Esophagus muscularis mucosa (tissue), 3 donors: ENCODE data around the gene OSBPL9.

Experiments used
- POLR2AphosphoS5 ChIP-seq, 2 donors: sonication (generic); formaldehyde crosslinking; IDR thresholded peaks; one replicate each; pipeline ENCODE4 v1.6.1; 2017; ENCODE audit warnings: antibody characterized with exemption in 2 of 2
- TF ChIP-seq, protein P1 (sequence below), 3 experiments: fragments of 200-600 bp in 2 of 3; fragments of 450-650 bp in 1 of 3; sonication (generic) in 2 of 3; IDR thresholded peaks; one replicate each; pipeline ENCODE4 v1.5.1; 2017 to 2019; ENCODE audit warnings: antibody characterized with exemption in 3 of 3, mild to moderate bottlenecking in 2 of 3, moderate library complexity in 1 of 3

DNA sequence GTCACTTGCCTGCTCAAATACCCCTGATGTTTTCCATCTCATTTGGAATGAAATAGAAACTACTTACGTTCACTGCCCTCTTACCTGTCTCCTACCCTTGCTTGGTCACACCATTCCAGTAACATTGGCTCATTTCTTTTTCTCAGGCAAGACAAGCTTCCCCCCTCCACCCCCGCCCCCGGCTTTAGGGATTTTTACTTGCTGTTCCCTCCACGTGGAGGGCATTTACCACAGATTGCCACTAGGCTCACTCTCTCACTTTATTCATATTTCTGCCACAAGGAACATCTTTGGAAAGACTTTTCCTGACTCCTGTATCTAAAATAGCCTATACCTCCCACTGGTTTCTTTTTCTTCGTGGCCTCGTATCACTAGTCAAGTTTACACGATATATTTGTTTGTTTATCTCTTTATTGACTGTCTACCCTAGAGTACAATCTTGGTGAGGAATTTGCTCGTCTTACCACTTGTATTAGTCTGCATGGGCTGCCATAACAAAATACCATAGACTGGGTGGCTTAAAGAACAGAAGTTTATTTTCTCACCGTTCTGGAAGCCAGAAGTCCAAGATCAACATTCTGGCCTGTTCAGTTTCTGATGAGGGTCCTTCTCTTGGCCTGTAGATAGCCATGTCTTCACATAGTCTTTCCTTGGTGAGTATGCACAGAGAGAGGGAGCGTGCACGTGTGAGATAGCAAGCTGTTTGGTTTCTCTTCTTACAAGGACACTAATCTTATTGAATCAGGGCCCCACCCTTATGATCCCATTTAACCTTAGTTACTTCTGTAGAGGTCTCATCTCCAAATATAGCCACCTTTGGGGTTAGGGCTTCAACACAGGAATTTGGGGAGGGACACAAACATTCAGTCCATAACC is 135.4 kb downstream of the OSBPL9 start:
- TF ChIP-seq, protein P1, sequence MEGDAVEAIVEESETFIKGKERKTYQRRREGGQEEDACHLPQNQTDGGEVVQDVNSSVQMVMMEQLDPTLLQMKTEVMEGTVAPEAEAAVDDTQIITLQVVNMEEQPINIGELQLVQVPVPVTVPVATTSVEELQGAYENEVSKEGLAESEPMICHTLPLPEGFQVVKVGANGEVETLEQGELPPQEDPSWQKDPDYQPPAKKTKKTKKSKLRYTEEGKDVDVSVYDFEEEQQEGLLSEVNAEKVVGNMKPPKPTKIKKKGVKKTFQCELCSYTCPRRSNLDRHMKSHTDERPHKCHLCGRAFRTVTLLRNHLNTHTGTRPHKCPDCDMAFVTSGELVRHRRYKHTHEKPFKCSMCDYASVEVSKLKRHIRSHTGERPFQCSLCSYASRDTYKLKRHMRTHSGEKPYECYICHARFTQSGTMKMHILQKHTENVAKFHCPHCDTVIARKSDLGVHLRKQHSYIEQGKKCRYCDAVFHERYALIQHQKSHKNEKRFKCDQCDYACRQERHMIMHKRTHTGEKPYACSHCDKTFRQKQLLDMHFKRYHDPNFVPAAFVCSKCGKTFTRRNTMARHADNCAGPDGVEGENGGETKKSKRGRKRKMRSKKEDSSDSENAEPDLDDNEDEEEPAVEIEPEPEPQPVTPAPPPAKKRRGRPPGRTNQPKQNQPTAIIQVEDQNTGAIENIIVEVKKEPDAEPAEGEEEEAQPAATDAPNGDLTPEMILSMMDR (IDR thresholded peaks at IDR 0.05): no peak
- TF ChIP-seq POLR2AphosphoS5 (IDR thresholded peaks at IDR 0.05): no peak
